Fibroblast of gingiva (primary cell): ENCODE results near the gene HLA-DQA1.
A peak's percentile ranks its signal among the peaks of the same experiment; 100 is the strongest.
"Not testable (repeated sequence)": the region's sequence is repeated elsewhere in the genome, so short reads cannot be mapped to it uniquely, and the experiment has no call there.

ENCODE experiments used
- DNase-seq: peaks from one replicate; pipeline ENCODE4 v3.0.0-alpha.2; 2011; ENCODE audit warnings: low read depth

Gene HLA-DQA1

DNA sequence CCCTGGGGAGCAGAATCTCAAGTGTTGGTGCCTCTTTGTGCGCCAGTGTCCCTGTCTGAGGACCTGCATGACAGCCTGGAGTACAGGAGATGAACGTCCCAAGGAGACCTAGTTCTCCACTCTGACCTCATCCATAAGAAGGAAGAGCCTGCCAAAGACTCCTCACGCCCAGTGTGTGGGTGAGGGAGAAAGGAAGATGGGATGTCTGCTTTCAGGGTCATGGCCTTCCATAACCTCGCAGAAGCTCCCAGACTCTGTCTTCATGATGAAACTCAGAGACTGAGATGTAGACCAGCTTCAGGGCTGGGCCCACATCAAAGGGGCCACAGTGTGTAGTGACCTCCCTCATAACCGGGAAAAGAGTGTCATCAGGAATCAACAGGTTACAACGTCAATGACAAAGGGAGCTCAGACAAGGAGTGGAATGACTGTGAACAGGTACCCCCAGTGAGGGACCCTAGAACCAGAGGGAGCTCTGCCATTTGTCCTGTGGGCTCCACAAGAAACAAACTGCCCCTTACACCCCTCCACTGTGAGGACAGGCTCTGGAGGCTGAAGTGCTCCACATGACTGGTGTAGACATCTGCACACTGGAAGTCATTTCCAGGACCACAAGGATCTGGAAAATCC, 21.2 kb downstream of the HLA-DQA1 start:
- no peak for DNase-seq

DNA sequence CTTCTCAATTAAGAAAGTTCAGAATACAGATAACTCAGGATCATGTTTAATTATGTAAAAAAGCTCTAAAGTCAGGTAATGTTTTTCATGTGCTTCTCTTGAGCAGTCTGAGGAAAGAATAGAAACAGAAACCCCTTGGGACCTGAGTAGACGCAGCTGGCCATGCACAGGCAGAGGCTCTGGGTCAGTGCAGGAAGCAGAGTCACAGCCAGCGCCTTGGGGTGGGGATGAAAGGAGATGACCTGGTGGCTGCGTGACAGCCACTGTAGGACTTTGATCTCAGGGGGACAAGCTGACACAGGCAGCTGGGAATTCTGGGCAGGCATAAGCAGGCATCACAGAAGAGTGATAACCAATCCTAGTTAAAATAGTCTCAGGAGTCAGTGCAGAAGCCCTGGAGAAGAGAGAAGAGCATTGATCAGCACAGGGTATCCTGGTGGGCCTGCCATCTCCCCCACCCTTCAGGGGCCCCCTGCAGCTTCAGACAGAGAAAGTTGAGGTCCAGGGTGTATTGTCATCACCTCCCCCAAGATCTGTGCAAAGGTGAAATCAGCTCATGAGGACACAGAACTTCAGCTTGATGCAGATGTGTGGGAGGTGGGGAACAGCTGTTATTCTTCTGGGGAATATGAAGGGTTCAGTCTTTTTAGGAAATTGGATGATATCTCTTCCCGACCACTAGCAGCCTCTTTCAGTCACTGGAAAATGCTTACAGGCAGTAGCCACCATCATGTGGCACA, 22.8 kb downstream of the HLA-DQA1 start:
- no peak for DNase-seq

GRCh38 chr6:32662099-32662498, 24.9 kb downstream of the HLA-DQA1 start:
- no peak for DNase-seq

- no peak for DNase-seq
Observed at GRCh38 chr6:32662836-32663235, 25.6 kb downstream of the HLA-DQA1 start.

- DNase-seq, result no peak
Observed at GRCh38 chr6:32664354-32664753, 27.1 kb downstream of the HLA-DQA1 start.

DNA sequence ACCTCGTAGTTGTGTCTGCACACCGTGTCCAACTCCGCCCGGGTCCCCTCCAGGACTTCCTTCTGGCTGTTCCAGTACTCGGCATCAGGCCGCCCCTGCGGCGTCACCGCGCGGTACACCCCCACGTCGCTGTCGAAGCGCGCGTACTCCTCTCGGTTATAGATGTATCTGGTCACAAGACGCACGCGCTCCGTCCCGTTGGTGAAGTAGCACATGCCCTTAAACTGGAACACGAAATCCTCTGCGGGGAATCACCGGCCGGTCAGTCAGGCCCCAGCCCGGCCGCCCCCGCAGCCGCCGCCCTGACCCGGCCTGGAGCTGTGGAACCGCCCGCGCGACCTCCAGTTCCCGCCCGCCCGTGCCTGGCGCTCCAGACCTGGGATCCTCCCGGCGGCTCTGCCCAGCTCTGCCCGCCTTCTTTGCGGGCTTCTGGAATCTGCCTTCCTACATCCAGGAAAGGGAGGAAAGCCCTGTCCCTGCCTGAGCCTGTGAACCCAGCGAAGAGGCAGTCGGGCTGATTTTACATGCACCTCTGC, 27.7 kb downstream of the HLA-DQA1 start:
- DNase-seq, result no peak

GRCh38 chr6:32665661-32666060, 28.5 kb downstream of the HLA-DQA1 start:
- DNase-seq, result no peak

- no peak for DNase-seq
Observed at GRCh38 chr6:32666420-32667300, 29.5 kb downstream of the HLA-DQA1 start, which contains the start of gene HLA-DQB1. HLA-DQB1 (minus strand) TSS chr6:32666657; CDS start chr6:32666607, 50 bp downstream.

DNA sequence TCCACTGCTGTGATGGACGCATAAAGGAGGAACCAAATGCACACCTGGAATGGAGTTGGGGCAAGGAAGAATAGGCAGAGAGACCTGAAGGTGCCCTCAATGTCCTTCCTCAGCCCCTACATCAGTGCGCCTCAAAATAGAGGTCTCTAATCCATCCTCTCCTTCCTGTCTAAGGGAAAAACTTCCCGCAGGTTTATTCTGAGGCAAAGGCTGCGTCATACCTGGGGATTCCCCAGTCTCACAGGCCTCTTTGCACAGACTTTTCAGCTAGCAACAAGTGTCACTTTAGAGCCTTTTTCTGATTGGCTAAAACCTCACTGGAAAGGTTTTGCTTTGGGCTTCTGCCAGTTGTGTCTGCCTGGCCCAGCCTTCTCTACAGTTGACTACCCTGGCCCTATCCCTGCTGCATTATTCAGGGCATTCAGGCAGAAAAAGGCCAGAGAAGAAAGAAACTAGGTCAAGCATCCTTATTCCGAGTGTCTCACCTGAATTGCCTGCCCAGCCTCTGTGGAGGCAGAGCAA, 31.1 kb downstream of the HLA-DQA1 start:
- DNase-seq, result no peak

DNA sequence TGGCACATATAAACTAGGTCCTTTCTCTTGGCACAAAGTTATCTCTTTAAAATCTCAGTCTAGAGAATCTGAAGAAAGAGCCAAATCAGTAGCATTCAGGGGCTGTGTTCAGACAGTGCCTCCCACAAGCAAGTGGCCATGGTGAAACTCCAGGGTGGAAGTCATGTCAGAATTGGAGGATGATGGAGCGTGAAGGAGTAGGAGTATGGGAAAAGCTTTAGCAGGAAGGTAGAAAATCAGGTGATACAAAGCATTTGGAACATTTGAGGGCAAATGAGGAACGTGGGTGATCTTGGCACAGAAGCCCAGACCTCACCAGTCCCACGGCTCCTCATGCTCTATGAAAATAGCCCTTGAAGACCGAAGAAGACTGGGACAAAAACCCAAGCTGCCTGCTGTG, 32.0 kb downstream of the HLA-DQA1 start:
- no peak for DNase-seq

- DNase-seq, result no peak
Observed at GRCh38 chr6:32669893-32670292, 32.7 kb downstream of the HLA-DQA1 start.

DNA sequence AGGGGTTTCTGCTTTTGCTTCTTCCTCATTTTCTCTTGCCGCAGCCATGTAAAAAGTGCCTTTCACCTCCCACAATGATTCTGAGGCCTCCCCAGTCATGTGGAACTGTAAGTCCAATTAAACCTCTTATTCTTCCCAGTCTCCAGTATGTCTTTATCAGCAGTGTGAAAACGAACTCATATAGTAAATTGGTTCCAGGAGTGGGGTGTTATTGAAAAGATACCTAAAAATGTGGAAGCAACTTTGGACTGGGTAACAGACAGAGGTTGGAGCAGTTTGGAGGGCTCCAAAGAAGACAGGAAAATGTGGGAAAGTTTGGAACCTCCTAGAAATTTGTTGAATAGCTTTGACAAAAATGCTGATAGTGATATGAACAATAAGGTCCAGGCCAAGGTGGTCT, 34.7 kb downstream of the HLA-DQA1 start:
- not testable (repeated sequence) for DNase-seq

DNA sequence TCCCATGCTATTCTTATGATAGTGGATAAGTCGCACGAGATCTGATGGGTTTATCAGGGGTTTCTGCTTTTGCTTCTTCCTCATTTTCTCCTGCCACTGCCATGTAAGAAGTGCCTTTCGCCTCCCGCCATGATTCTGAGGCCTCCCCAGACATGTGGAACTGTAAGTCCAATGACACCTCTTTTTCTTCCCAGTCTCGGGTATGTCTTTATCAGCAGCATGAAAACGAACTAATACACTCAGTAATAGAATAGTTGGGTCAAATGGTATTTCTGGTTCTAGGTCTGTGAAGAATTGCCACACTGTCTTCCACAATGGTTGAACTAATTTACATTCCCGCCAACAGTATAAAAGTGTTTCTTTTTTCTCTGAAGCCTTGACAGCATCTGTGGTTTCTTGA, 36.9 kb downstream of the HLA-DQA1 start:
- not testable (repeated sequence) for DNase-seq

GRCh38 chr6:32679492-32679891, 42.3 kb downstream of the HLA-DQA1 start:
- no peak for DNase-seq

DNA sequence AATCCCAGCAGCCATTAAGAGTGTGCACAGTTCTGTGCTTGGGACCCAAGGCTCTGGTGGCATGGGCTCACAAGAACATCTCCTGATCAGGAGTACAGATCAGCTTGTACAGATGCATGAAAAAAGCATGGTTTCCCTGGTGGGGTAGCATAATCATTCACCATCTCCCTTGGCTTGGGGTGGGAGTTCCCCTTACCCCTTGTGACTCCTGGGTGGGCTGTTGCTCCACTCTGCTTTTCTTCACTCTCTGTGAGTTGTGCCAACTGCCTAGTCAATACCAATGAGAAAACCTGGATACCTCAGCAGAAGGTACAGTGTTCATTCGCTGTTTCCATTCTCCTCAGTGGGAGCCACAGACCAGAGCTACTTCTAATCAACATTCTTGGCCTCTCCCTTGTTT, 42.8 kb downstream of the HLA-DQA1 start:
- DNase-seq, result no peak

DNA sequence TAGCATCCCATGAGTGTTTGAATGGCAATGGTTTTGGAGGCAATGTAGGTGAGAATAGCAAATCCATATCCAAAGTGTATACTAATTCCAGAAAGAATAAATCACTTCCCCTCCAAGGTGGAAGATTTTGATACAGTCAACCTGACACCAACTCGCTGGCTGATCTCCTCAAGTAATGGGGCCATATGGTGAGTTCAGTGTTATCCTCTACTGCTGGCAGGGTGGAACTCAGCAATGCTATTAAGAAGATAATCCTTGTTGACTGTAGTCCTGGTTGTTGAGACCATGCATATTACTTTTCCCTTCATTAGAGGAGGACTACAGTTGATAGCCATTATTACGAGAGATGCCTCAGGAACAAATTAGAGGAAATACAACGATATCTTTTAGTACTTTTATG, 47.0 kb downstream of the HLA-DQA1 start:
- DNase-seq, result no peak

DNA sequence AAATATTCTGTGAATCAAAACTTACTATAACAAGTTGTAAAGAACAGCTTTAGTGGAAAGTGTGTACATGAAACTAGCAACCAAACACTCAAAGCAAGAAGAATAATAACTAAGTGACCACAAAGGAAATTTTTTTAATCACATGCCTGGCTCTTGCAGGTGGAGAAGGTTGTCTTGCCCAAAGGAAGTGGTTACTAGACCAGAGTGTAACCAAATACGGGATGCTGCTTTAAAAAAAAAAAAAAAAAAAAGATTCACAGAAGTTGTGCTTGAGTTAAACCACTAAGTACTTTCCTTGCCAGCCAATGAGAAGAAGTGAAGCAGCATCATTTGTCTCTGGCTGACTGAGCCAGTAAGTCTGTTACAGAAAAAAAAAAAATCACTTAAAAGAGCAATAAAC, 48.4 kb downstream of the HLA-DQA1 start:
- DNase-seq, result peak; percentile 10

DNA sequence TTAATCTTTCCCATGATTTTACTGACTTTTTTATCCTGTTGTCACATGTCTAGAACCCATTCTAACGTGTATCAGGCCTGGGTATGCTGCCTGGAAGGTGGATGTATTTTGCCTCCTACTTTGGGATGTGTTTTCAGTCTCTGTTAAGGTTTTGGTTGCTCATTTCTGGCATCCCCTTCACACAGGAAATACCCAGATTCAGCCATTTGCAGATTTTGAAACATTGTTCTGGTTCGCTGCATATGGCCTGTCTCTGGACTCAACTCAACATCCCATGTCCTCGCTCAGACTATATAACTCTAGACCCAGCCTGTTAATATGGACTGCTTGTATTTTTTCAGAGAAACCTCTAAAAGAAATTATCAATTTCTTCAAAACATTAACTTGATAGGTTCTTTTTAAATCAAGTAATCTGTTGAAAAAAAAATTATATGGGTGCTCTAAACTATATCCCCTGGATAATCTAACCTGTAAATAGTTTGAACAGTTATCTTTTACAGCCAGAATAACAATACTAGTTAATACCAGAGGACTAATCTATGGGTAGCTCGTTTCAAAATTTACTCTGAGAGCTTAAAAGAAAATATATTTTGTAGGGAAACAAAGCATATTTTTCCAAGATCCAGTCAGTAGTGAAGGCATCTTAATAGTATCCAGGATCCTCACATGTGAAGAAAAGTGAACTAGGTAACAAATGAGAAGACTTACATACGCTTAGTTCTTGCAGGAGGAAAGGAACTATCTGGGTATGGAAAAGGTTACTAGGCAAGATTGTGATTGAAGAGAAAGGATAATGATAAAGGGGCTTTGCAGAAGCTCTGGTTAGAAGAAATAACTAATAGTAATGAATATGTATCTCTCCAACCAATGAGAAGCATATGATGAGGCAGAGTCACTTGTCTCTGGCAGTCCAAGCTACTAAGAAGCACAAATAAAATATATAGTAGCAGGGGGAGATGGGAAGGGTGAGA, 52.6 kb downstream of the HLA-DQA1 start:
- no peak for DNase-seq

- no peak for DNase-seq
Observed at GRCh38 chr6:32692019-32692418, 54.8 kb downstream of the HLA-DQA1 start.
